Thymus (tissue), 11 donors: Measurements from ENCODE around the gene AMZ2. TPM values are rescaled to one million over a fixed set of nuclear protein-coding genes. Genes with fewer than 3 reads are reported as not detected.
A peak's percentile ranks its signal among the peaks of the same experiment; 100 is the strongest.

Experiments
- DNase-seq, 9 donors: peaks; one replicate each; pipeline ENCODE4 v3.0.0-alpha.2; 2013; ENCODE audit warnings: low spot score in 9 of 9, low read depth in 6 of 9, missing footprints in 1 of 9
- H3K27ac ChIP-seq, 2 donors: one replicate each; pipeline ENCODE4 v1.5.1; 2013; ENCODE audit warnings: control low read depth in 1 of 2, low read depth in 1 of 2, low read length in 1 of 2, mild to moderate bottlenecking in 1 of 2, moderate library complexity in 1 of 2
- H3K27me3 ChIP-seq, 2 donors: one replicate each; pipeline ENCODE4 v1.5.1; 2013; ENCODE audit warnings: low read length in 1 of 2; ENCODE audit not compliant: control insufficient read depth in 2 of 2, insufficient read depth in 1 of 2
- H3K36me3 ChIP-seq, 2 donors: one replicate each; pipeline ENCODE4 v1.5.1; 2013; ENCODE audit warnings: low read length in 1 of 2, mild to moderate bottlenecking in 1 of 2, moderate library complexity in 1 of 2; ENCODE audit not compliant: control insufficient read depth in 2 of 2, insufficient read depth in 2 of 2
- H3K4me1 ChIP-seq, 2 donors: one replicate each; pipeline ENCODE4 v1.5.1; 2013; ENCODE audit warnings: low read length in 2 of 2; ENCODE audit not compliant: control insufficient read depth in 2 of 2, insufficient read depth in 2 of 2
- H3K4me3 ChIP-seq, 2 donors: one replicate each; pipeline ENCODE4 v1.5.1; 2013; ENCODE audit warnings: low read length in 2 of 2, control low read depth in 1 of 2, mild to moderate bottlenecking in 1 of 2
- H3K9me3 ChIP-seq, 2 donors: one replicate each; pipeline ENCODE4 v1.5.1; 2013; ENCODE audit warnings: low read length in 1 of 2, mild to moderate bottlenecking in 1 of 2; ENCODE audit not compliant: control insufficient read depth in 2 of 2, insufficient read depth in 1 of 2
- WGBS: extraction: QIAGEN DNeasy Blood & Tissue Kit; methylation state at CpG from one replicate; pipeline ENCODE4 v1.1.7; 2013; 5-methylcytosine and 5-hydroxymethylcytosine counted together
- polyA plus RNA-seq: library from polyadenylated mRNA; stranded (reverse); fragments of 200-250 nt; gene quantifications from one replicate; pipeline ENCODE4 v1.2.3, GENCODE V29; 2013
- total RNA-seq: library from RNA; stranded (reverse); fragments of 120-200 nt; gene quantifications from one replicate; pipeline ENCODE4 v1.2.4, GENCODE V29; 2013
- donor health status: healthy.

Gene AMZ2
- total and polyA plus RNA-seq, 2 donors: 64.5 to 112 TPM

DNA sequence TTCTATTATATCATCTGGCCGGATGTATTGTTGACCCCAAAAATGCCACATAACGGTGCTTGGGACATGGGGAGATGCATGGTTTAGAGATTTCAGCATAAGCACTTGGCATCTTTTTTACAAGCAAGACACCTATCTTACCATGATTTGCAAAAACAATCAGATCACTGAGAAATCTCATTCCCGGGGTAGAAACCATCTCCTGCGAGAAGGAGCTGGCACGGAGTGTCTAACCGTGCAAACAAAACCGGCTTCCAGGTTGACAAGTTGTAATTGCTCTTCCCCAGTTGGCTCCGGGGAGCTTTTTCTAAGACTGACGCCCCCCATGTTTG is 42.1 kb downstream of the AMZ2 start:
- Histone ChIP-seq H3K36me3 (no peaks in the 10 kb centered on the region), H3K4me3 (peak overlapping the region; percentile 74 to 79), H3K9me3 (no peaks in the 10 kb centered on the region), H3K27me3 (peaks cover 0 to 16% of the 10 kb centered on the region in 2 donors), H3K27ac (peak overlapping the region; percentile 89 to 94), H3K4me1 (peaks cover 12 to 33% of the 10 kb centered on the region in 2 donors)
- WGBS: 13% methylated on average over 9 of the region's 9 CpGs
- no peak for DNase-seq

DNA sequence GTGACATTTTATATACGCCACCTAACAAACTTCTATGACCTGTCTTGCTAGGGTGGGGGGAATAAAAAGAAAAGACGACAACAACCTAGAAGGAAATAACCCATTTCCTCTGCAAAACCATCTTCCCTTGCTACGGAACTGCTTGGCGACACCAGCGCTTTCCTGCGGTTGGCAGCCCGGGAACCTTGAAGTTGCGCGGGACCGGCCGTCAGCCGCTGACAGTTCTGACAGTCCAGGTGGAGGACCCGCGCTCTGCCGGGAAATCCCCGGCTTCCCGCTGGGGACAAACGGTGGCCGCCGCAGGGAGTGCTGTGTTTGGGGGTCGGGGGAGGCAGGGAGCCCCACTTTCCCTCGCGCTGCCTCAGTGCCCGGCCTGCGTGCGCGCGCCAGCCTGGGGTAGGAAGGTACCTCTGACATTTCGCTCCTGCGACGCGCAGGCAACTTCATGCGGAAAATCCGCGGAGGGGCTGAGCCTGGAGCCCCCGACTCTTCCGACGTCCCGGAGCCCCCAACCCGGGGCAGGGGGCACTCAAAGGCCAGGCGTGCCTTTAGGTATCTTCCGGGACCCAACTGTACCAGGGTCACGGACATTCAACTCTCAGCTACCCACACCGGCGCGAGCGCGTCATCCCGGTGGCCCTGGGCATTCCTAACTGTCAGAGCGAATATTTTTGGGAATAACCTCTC is 42.6 kb downstream of the AMZ2 start:
- Histone ChIP-seq H3K9me3 (no peaks in the 10 kb centered on the region), H3K4me3 (peak overlapping the region; percentile 74 to 79), H3K4me1 (peaks cover 12 to 33% of the 10 kb centered on the region in 2 donors), H3K27ac (peak overlapping the region; percentile 89 to 94), H3K36me3 (no peaks in the 10 kb centered on the region), H3K27me3 (peaks cover 0 to 16% of the 10 kb centered on the region in 2 donors)
- WGBS: under 1% methylated on average over 50 of the region's 50 CpGs
- peak in 6 of 9 donors; percentile 39 to 73 (median 44) for DNase-seq

DNA sequence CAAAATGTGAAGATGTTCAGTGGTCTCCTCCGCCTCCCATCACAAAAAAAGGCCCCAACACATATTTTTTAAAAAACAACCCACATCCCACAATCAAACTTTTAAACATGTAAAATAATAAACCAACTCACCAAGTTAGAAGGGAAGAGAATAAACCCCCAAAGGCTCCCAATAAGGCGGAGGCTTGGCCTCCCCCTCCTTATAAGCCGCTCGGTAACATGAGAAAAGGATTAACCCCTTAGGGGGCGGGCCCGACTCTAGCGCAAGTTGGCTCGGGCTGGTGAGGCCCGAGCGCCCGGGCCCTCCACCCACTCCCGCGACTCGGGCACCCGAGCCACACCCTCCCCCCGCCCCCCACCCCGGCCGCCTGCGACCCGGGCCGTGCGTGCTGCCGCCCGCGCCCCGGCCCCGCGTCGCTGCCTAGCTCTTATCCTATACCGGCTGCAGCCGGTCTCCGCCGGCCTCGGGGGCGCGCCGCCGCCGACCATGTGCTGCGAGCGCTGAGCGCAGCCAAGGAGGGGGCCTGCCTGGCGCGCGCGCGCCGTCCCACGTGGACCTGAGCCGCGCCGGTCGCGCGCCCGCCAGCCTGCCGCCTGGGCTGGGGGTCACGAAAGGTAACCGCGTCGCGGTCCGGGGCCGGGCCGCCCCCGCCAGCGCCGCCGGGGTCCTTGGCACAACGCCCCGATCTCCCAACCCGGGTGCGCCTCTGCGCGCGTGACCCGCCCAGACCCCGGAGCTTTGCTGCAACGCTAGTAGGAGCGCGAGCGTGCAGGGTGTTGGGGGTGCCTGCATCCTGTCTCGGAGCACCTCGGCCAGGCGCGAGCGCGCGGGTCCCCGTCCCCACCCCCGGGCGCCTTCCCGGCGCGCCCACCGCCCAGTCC is 43.4 kb downstream of the AMZ2 start, which contains the start of the genes ARSG and SLC16A6:
ARSG (plus strand) TSS at position 541 of the 881 bp plus-strand sequence. CDS start 15,999 bp downstream, outside the sequence.
SLC16A6 (minus strand) TSS at position 173 of the 881 bp plus-strand sequence. CDS start 12,807 bp downstream, outside the sequence.
- H3K27me3 ChIP-seq: peaks cover 0 to 16% of the 10 kb centered on the region in 2 donors
- peaks cover 12 to 38% of the 10 kb centered on the region in 2 donors for H3K4me1 ChIP-seq
- WGBS: under 1% methylated on average over 96 of the region's 96 CpGs
- H3K36me3 ChIP-seq: no peaks in the 10 kb centered on the region
- peak in 7 of 9 donors; percentile 73 to 93 (median 84) for DNase-seq
- peak within 1 kb of the TSS; percentile 89 to 94 for H3K27ac ChIP-seq
- peak within 1 kb of the TSS; percentile 74 to 79 for H3K4me3 ChIP-seq
- H3K9me3 ChIP-seq: no peaks in the 10 kb centered on the region

- H3K4me3 ChIP-seq: peak overlapping the region; percentile 51 to 74
- no peaks in the 10 kb centered on the region for H3K36me3 ChIP-seq
- H3K27me3 ChIP-seq: peaks cover 0 to 16% of the 10 kb centered on the region in 2 donors
- H3K9me3 ChIP-seq: no peaks in the 10 kb centered on the region
- H3K27ac ChIP-seq: peak overlapping the region; percentile 88 to 94
- peak in 8 of 9 donors; percentile 83 to 96 (median 90) for DNase-seq
- H3K4me1 ChIP-seq: peaks cover 20 to 46% of the 10 kb centered on the region in 2 donors
- 1% methylated on average over 76 of the region's 76 CpGs for WGBS
These were observed 44.2 kb downstream of the AMZ2 start for GRCh38 chr17:68291836-68292688.

GRCh38 chr17:68292689-68293040 is 44.8 kb downstream of the AMZ2 start:
- Histone ChIP-seq H3K27ac (peak overlapping the region; percentile 88 to 94), H3K4me3 (peak overlapping the region; percentile 51 to 74), H3K36me3 (no peaks in the 10 kb centered on the region), H3K27me3 (peaks cover 0 to 16% of the 10 kb centered on the region in 2 donors), H3K4me1 (peaks cover 22 to 52% of the 10 kb centered on the region in 2 donors), H3K9me3 (no peaks in the 10 kb centered on the region)
- no peak for DNase-seq
- 69% methylated on average over 9 of the region's 9 CpGs for WGBS

GRCh38 chr17:68293490-68294195 is 45.8 kb downstream of the AMZ2 start:
- H3K27ac ChIP-seq: no peak overlapping the region
- no peak for DNase-seq
- H3K9me3 ChIP-seq: no peaks in the 10 kb centered on the region
- peaks cover 0 to 16% of the 10 kb centered on the region in 2 donors for H3K27me3 ChIP-seq
- no peaks in the 10 kb centered on the region for H3K36me3 ChIP-seq
- 98% methylated on average over 6 of the region's 6 CpGs for WGBS
- H3K4me1 ChIP-seq: peaks cover 22 to 57% of the 10 kb centered on the region in 2 donors
- no peak overlapping the region for H3K4me3 ChIP-seq

GRCh38 chr17:68294196-68294555 is 46.3 kb downstream of the AMZ2 start:
- Histone ChIP-seq H3K36me3 (no peaks in the 10 kb centered on the region), H3K27ac (no peak overlapping the region), H3K9me3 (no peaks in the 10 kb centered on the region), H3K4me3 (no peak overlapping the region), H3K4me1 (peaks cover 22 to 51% of the 10 kb centered on the region in 2 donors), H3K27me3 (peaks cover 0 to 16% of the 10 kb centered on the region in 2 donors)
- 96% methylated on average over 3 of the region's 3 CpGs for WGBS
- no peak for DNase-seq

- H3K27me3 ChIP-seq: peaks cover 0 to 16% of the 10 kb centered on the region in 2 donors
- 96% methylated on average over 4 of the region's 4 CpGs for WGBS
These were observed 46.8 kb downstream of the AMZ2 start for GRCh38 chr17:68294617-68295016.

More at GRCh38 chr17:68294617-68295016, 46.8 kb downstream of the AMZ2 start:
- Histone ChIP-seq H3K27ac (no peak overlapping the region), H3K4me1 (peaks cover 22 to 47% of the 10 kb centered on the region in 2 donors), H3K9me3 (no peaks in the 10 kb centered on the region), H3K36me3 (no peaks in the 10 kb centered on the region), H3K4me3 (no peak overlapping the region)
- DNase-seq: no peak
